Upper lobe of right lung (tissue), 1 donor: Measurements from ENCODE around the gene TAS1R3. TPM values are rescaled to one million over a fixed set of nuclear protein-coding genes. Genes with fewer than 3 reads are reported as not detected.

ENCODE experiments used
- ATAC-seq: fragments of 200-7000 bp; cut with Tn5 transposase; one replicate; pipeline ENCODE4 v1.9.1; 2020; ENCODE audit warnings: mild to moderate bottlenecking, moderate library complexity
- DNase-seq: peaks from one replicate; pipeline ENCODE4 v3.0.0-alpha.2; 2020
- H3K27ac ChIP-seq: fragments of 200-600 bp; one replicate; pipeline ENCODE4 v1.8.0; 2022
- H3K27me3 ChIP-seq: fragments of 200-600 bp; one replicate; pipeline ENCODE4 v1.8.0; 2022; ENCODE audit warnings: mild to moderate bottlenecking
- H3K36me3 ChIP-seq: fragments of 200-600 bp; one replicate; pipeline ENCODE4 v1.8.0; 2022
- H3K4me1 ChIP-seq: fragments of 200-600 bp; one replicate; pipeline ENCODE4 v1.8.0; 2022
- H3K4me3 ChIP-seq: fragments of 200-600 bp; one replicate; pipeline ENCODE4 v1.8.0; 2022; ENCODE audit warnings: mild to moderate bottlenecking
- H3K9me3 ChIP-seq: fragments of 200-600 bp; one replicate; pipeline ENCODE4 v1.8.0; 2022
- intact Hi-C: fragments of 100-400 bp; cut with DNase I; formaldehyde crosslinking; loops from one replicate; pipeline ENCODE4 v1.11.0; 2022
- total RNA-seq: library from RNA; stranded (reverse); fragmentation: NEBNext Ultra II Directional; extraction: Animal tissue kit (Norgen Biotek cat#: 25700); gene quantifications from one replicate; pipeline ENCODE4 v1.2.1, GENCODE V29; 2021
- TF ChIP-seq, protein P1 (sequence below): fragments of 200-600 bp; IDR thresholded peaks from one replicate; pipeline ENCODE4 v1.8.0; 2022; ENCODE audit warnings: antibody characterized with exemption
- donor health status: DM: no; HTN: yes; CAD: no; lungs with severe emphysema.

TAS1R3 gene
- total RNA-seq, 1 donor from 2014 or later, result 0.32 TPM

DNA sequence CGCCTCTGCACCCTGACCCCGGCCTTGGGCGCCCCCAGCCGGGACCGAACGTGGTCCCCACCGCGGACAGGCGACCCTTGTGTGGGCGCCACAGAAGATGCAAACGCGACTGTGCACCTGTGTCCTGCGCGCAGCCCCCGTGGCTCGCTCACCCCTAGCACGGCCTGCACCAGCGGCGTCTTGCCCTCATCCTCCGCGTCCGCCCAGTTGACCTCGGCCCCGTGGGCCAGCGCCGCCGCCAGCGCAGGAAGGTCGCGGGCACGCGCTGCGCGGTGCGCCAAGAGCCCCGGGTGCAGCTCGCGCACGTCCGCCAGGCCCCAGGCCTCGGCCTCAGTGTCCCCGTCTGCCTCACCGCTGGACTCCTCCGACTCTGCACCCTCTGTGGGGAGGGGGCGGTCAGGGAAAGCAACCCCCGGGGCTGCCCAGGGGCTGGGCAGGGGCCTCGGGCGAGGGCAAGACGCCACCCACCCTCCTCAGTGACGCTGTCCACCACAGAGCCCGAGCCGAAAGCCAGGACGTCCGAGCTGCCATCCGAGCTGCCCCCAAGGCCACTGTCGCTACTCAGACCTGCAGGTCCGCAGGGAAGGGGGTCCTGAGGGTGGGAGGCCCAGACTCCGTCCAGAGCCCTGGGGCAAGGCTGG lies 36.7 kb upstream of the TAS1R3 start:
- Histone ChIP-seq H3K27ac (no peak overlapping the region), H3K4me3 (no peak overlapping the region), H3K27me3 (no peaks in the 10 kb centered on the region), H3K9me3 (no peaks in the 10 kb centered on the region), H3K4me1 (no peaks in the 10 kb centered on the region), H3K36me3 (no peaks in the 10 kb centered on the region)
- TF ChIP-seq, protein P1, sequence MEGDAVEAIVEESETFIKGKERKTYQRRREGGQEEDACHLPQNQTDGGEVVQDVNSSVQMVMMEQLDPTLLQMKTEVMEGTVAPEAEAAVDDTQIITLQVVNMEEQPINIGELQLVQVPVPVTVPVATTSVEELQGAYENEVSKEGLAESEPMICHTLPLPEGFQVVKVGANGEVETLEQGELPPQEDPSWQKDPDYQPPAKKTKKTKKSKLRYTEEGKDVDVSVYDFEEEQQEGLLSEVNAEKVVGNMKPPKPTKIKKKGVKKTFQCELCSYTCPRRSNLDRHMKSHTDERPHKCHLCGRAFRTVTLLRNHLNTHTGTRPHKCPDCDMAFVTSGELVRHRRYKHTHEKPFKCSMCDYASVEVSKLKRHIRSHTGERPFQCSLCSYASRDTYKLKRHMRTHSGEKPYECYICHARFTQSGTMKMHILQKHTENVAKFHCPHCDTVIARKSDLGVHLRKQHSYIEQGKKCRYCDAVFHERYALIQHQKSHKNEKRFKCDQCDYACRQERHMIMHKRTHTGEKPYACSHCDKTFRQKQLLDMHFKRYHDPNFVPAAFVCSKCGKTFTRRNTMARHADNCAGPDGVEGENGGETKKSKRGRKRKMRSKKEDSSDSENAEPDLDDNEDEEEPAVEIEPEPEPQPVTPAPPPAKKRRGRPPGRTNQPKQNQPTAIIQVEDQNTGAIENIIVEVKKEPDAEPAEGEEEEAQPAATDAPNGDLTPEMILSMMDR, result no peak
- intact Hi-C loops, result no loop called here
- DNase-seq (no peak), ATAC-seq (no peak)

DNA sequence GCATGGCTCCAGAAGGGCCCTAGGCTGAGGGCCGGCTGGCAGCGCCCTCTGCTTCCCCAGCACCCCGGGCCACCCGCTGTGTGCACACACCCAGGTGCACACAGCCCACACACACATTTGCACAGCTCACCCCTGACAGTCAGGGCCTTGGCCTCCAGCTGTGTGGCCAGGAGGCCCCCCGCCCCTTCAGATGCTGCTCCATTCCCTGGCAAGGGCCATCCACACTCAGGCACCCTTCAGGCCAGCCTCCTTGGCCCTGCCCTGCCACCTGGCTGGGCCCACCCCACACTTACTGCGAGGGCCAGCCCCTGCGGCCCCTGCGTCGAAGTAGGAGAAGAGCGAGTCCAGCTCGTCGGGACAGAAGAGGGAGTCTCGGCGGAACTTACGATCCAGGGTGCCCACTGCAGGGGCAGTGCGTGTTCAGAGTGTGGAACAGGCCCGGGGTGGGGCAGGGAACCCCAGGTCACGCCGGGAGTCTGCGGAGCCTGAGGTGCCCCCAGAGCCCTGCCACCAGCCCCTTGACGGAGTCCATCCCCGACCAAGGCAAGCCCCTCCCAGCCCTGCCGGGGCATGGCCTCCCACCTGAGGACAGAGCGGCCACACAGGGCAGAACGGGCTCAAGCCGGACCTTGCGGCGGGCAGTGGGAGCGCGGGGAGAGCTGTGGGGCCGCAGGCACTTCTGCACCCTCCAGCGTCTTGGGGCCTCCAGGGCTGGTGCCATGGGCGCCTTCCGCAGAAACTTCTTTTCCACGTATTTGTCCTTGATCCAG lies 35.7 kb upstream of the TAS1R3 start:
- TF ChIP-seq, protein P1, result no peak
- Histone ChIP-seq H3K27me3 (no peaks in the 10 kb centered on the region), H3K27ac (no peak overlapping the region), H3K4me1 (no peaks in the 10 kb centered on the region), H3K9me3 (no peaks in the 10 kb centered on the region), H3K4me3 (no peak overlapping the region), H3K36me3 (no peaks in the 10 kb centered on the region)
- DNase-seq (no peak), ATAC-seq (no peak)
- intact Hi-C loops, result no loop called here

GRCh38 chr1:1296070-1297061 lies 34.7 kb upstream of the TAS1R3 start:
- Histone ChIP-seq H3K27ac (no peak overlapping the region), H3K4me3 (no peak overlapping the region), H3K4me1 (no peaks in the 10 kb centered on the region), H3K36me3 (no peaks in the 10 kb centered on the region), H3K9me3 (no peaks in the 10 kb centered on the region), H3K27me3 (no peaks in the 10 kb centered on the region)
- intact Hi-C loops, result no loop called here
- DNase-seq (no peak), ATAC-seq (no peak)
- TF ChIP-seq, protein P1, result no peak

DNA sequence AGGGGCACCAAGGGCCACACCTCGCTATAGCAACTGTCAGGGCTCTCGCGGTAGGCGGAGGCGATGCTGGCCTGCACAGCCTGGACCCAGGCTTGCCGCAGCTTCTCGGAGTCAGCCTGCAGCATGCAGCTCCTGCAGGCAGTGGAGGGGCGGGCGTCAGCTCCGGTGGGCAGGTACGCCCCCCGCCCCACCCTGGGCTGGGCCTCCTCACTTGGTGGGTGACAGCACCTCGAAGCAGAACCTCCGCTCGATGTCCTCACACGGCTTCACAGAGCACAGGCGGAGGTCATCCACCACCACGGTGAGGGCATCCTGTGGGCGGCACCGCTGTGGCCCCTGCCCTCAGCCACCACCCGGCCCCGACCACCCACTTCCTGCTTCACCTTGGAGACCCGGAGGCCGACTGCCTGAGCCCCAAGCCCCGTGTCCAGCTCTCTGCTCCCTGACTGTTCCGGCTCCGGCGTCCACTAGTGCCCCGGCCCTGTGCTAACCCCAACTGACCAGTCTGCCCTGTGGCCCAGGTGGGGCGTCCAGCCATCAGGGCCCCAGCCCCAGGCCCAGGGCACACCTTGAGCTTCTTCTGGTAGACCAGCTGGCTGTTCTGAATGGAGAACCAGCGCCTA lies 33.2 kb upstream of the TAS1R3 start:
- no peaks in the 10 kb centered on the region for H3K36me3 ChIP-seq
- TF ChIP-seq, protein P1, result no peak
- no peaks in the 10 kb centered on the region for H3K4me1 ChIP-seq
- no peak overlapping the region for H3K4me3 ChIP-seq
- H3K27me3 ChIP-seq, result no peaks in the 10 kb centered on the region
- no peaks in the 10 kb centered on the region for H3K9me3 ChIP-seq
- no peak overlapping the region for H3K27ac ChIP-seq
- ATAC-seq (no peak), DNase-seq (no peak)
- intact Hi-C loops, result no loop called here

GRCh38 chr1:1298861-1299685 lies 32.0 kb upstream of the TAS1R3 start:
- ATAC-seq (no peak), DNase-seq (no peak)
- intact Hi-C loops, result no loop called here
- Histone ChIP-seq H3K27ac (no peak overlapping the region), H3K4me3 (no peak overlapping the region), H3K4me1 (no peaks in the 10 kb centered on the region), H3K27me3 (no peaks in the 10 kb centered on the region), H3K9me3 (no peaks in the 10 kb centered on the region), H3K36me3 (no peaks in the 10 kb centered on the region)
- TF ChIP-seq, protein P1, result no peak
